Body of pancreas (tissue), 4 donors: Measurements from ENCODE around the gene SH2D3A.

Experiments used
- CTCF ChIP-seq, 7 experiments: fragments of 450-650 bp in 4 of 7; fragments of 200-600 bp in 3 of 7; sonication (generic) in 3 of 7; IDR thresholded peaks; one replicate each; pipeline ENCODE4 v1.5.1; 2016 to 2019; ENCODE audit warnings: antibody characterized with exemption in 7 of 7
- POLR2A ChIP-seq, 3 donors: fragments of 450-650 bp; IDR thresholded peaks; one replicate each; pipeline ENCODE4 v1.6.1; 2016; ENCODE audit warnings: antibody characterized with exemption in 3 of 3, mild to moderate bottlenecking in 2 of 3

GRCh38 chr19:6739883-6740588, 27.2 kb downstream of the SH2D3A start:
- no peak for TF ChIP-seq CTCF (IDR thresholded peaks at IDR 0.05)
- TF ChIP-seq POLR2A (IDR thresholded peaks at IDR 0.05) = no peak
